GM23248 (cell line): ENCODE results near the gene TMED10. TPM values are rescaled to one million over a fixed set of nuclear protein-coding genes. Genes with fewer than 3 reads are reported as not detected.

Source experiments
- DNase-seq: peaks from one replicate; pipeline ENCODE4 v3.0.0-alpha.2; 2015
- H2AFZ ChIP-seq: fragments of 200-600 bp; sonication (generic); 2 replicates; pipeline ENCODE4 v1.6.1; 2016; ENCODE audit warnings: antibody characterized with exemption
- H3F3A ChIP-seq: fragments of 200-600 bp; sonication (generic); 2 replicates; pipeline ENCODE4 v1.6.1; 2016; ENCODE audit warnings: mild to moderate bottlenecking, antibody characterized with exemption, mixed run types; ENCODE audit not compliant: insufficient read depth
- H3K27ac ChIP-seq: fragments of 200-600 bp; sonication (generic); 2 replicates; pipeline ENCODE4 v1.5.1; 2016; ENCODE audit warnings: mild to moderate bottlenecking
- H3K27me3 ChIP-seq: fragments of 200-600 bp; sonication (generic); replicated peaks from 2 replicates; pipeline ENCODE4 v1.6.1; 2016; ENCODE audit warnings: mild to moderate bottlenecking; ENCODE audit not compliant: insufficient read depth
- H3K36me3 ChIP-seq: fragments of 200-600 bp; sonication (generic); 2 replicates; pipeline ENCODE4 v1.6.1; 2016; ENCODE audit warnings: low read depth, mild to moderate bottlenecking
- H3K4me1 ChIP-seq: fragments of 200-600 bp; sonication (generic); 2 replicates; pipeline ENCODE4 v1.6.1; 2016; ENCODE audit warnings: mild to moderate bottlenecking; ENCODE audit not compliant: insufficient read depth
- H3K4me2 ChIP-seq: fragments of 200-600 bp; sonication (generic); one replicate; pipeline ENCODE4 v1.6.1; 2016; ENCODE audit warnings: mild to moderate bottlenecking; ENCODE audit not compliant: unreplicated experiment
- H3K4me3 ChIP-seq: fragments of 200-600 bp; sonication (generic); 2 replicates; pipeline ENCODE4 v1.5.1; 2016; ENCODE audit warnings: mild to moderate bottlenecking
- H3K79me2 ChIP-seq: fragments of 200-600 bp; sonication (generic); 2 replicates; pipeline ENCODE4 v1.6.1; 2016; ENCODE audit warnings: mild to moderate bottlenecking; ENCODE audit not compliant: insufficient read depth
- H3K9ac ChIP-seq: fragments of 200-600 bp; sonication (generic); 2 replicates; pipeline ENCODE4 v1.6.1; 2016; ENCODE audit warnings: mild to moderate bottlenecking
- H3K9me2 ChIP-seq: fragments of 200-600 bp; sonication (generic); 2 replicates; pipeline ENCODE4 v1.6.1; 2016; ENCODE audit warnings: mixed run types, mild to moderate bottlenecking, moderate library complexity; ENCODE audit not compliant: insufficient read depth
- H3K9me3 ChIP-seq: fragments of 200-600 bp; sonication (generic); one replicate; pipeline ENCODE4 v1.6.1; 2017; ENCODE audit warnings: low read depth
- H4K20me1 ChIP-seq: fragments of 200-600 bp; sonication (generic); 2 replicates; pipeline ENCODE4 v1.6.0; 2016; ENCODE audit not compliant: insufficient read depth
- EZH2 ChIP-seq: fragments of 200-600 bp; sonication (generic); IDR thresholded peaks from 2 replicates; pipeline ENCODE4 v1.6.1; 2018; ENCODE audit warnings: antibody characterized with exemption, mild to moderate bottlenecking; ENCODE audit not compliant: insufficient read depth, poor library complexity, severe bottlenecking
- EZH2phosphoT487 ChIP-seq: fragments of 200-600 bp; sonication (generic); IDR thresholded peaks from 2 replicates; pipeline ENCODE4 v1.6.1; 2018; ENCODE audit warnings: antibody characterized with exemption, moderate library complexity, mild to moderate bottlenecking, low read depth; ENCODE audit not compliant: insufficient read depth
- WGBS, 2 experiments: methylation state at CpG; one replicate each; pipeline ENCODE4 v1.1.6; 2015 to 2017; ENCODE audit warnings: low lambda C conversion rate in 2 of 2, low coverage in 1 of 2; ENCODE audit errors: missing lambda C conversion rate in 2 of 2; 5-methylcytosine and 5-hydroxymethylcytosine counted together
- in situ Hi-C: fragments of 300-500 bp; cut with MboI; formaldehyde crosslinking; loops from 2 replicates; pipeline ENCODE4 v1.15.0; 2020
- polyA plus RNA-seq: library from polyadenylated mRNA; unstranded; fragments of >200 nt; fragmentation: Nextera tagmentation; extraction: Ambion mirVana; gene quantifications from 2 replicates; pipeline ENCODE4 v1.2.1, GENCODE V29; 2016
- total RNA-seq: library from RNA; depleted of rRNA; stranded (reverse); fragments of >200 nt; shearing (Covaris generic); gene quantifications from 2 replicates; pipeline ENCODE4 v1.2.3, GENCODE V29; 2014

Gene TMED10
- total and polyA plus RNA-seq, 2 experiments from 2014 or later = 363 to 553 TPM

DNA sequence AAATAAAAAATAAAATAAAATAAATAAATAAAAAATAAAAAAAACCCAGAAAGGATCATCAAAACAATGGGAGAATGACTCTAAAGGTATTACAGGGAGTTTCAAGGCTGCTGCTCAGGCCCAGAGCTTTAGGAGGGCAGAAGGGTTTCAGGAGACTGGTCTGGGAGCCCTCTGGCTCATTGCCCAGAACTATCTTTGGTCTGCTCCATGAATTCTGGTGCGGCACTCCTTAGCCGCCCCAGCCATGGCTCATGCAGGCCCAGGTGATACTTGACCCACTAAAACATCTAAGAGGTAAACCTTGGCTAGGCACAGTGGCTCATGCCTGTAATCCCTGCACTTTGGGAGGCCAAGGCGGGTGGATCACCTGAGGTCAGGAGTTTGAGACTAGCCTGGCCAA is 14.7 kb upstream of the TMED10 start:
- TF ChIP-seq EZH2phosphoT487 (no peak), EZH2 (no peak)
- Histone ChIP-seq H3K4me2 (no peak overlapping the region), H3K27me3 (no peaks in the 10 kb centered on the region), H3K9me3 (no peaks in the 10 kb centered on the region), H4K20me1 (no peaks in the 10 kb centered on the region), H3F3A (no peaks in the 10 kb centered on the region), H3K9me2 (no peaks in the 10 kb centered on the region), H3K27ac (no peak overlapping the region), H3K4me3 (no peak overlapping the region), H2AFZ (no peak overlapping the region), H3K4me1 (no peaks in the 10 kb centered on the region), H3K79me2 (no peaks in the 10 kb centered on the region), H3K9ac (no peak overlapping the region), H3K36me3 (no peaks in the 10 kb centered on the region)
- in situ Hi-C loops = no loop called here
- DNase-seq = no peak
- 73 to 78% methylated on average over 3 of the region's 3 CpGs for WGBS, 2 experiments

DNA sequence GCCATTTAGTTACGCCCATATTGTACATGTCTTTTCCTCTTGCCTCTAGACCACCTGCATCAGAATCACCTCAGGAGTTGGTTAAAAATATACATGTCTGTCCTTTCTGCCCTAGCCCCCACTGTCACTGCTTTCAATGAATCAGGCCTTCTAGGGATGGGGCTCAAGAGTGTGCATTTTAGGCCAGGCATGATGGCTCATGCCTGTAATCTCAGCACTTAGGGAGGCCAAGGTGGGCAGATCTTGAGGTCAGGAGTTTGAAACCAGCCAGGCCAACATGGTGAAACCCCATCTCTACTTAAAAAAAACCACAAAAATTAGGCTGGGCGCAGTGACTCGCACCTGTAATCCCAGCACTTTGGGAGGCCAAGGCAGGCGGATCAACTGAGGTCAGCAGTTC is 13.6 kb upstream of the TMED10 start:
- TF ChIP-seq EZH2phosphoT487 (no peak), EZH2 (no peak)

GRCh38 chr14:75188520-75189268 is 12.3 kb upstream of the TMED10 start:
- WGBS, 2 experiments = 80% methylated on average over 7 of the region's 7 CpGs

More for the DNA sequence above, 13.6 kb upstream of the TMED10 start:
- Histone ChIP-seq H2AFZ (no peak overlapping the region), H3K4me2 (no peak overlapping the region), H3K9me2 (no peaks in the 10 kb centered on the region), H3K36me3 (no peaks in the 10 kb centered on the region), H3K4me1 (peaks cover 2% of the 10 kb centered on the region), H4K20me1 (no peaks in the 10 kb centered on the region), H3K9ac (no peak overlapping the region), H3K27ac (no peak overlapping the region), H3K9me3 (no peaks in the 10 kb centered on the region), H3K4me3 (no peak overlapping the region), H3K79me2 (no peaks in the 10 kb centered on the region), H3K27me3 (no peaks in the 10 kb centered on the region), H3F3A (0 out of 2 replicates have a peak, but pooled peaks cover 4% of the 10 kb centered on the region)
- 87 to 91% methylated on average over 4 of the region's 4 CpGs for whole genome bisulfite sequencing, 2 experiments
- in situ Hi-C loops = no loop called here
- no peak for DNase-seq

DNA sequence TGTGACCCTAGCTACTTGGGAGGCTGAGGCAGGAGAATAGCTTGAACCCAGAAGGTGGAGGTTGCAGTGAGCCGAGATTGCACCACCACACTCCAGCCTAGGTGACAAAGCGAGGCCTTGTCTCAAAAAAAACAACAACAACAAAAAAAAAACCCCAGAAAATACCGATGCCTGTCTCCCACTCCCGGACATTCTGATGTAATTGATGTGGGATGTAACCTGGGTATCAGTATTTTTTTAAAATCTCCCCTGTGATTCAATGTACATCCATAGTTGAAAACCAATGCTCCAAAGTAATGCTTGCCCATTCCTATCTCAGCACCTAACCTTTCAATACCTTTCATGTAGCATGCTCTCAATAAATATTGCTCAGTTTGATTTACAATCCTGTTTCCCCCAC is 11.7 kb upstream of the TMED10 start:
- H4K20me1 ChIP-seq = no peaks in the 10 kb centered on the region
- H3K4me1 ChIP-seq = peaks cover 18% of the 10 kb centered on the region
- in situ Hi-C loops = no loop called here
- H3K9me2 ChIP-seq = no peaks in the 10 kb centered on the region
- H3K27me3 ChIP-seq = no peaks in the 10 kb centered on the region
- no peaks in the 10 kb centered on the region for H3K79me2 ChIP-seq
- no peaks in the 10 kb centered on the region for H3K9me3 ChIP-seq
- H3K4me3 ChIP-seq = no peak overlapping the region
- TF ChIP-seq EZH2 (no peak), EZH2phosphoT487 (no peak)
- H3K36me3 ChIP-seq = no peaks in the 10 kb centered on the region
- no peak overlapping the region for H3K4me2 ChIP-seq
- H2AFZ ChIP-seq = no peak overlapping the region
- no peak for DNase-seq
- H3F3A ChIP-seq = peaks cover 14% of the 10 kb centered on the region; the same call in 1 of the 2 replicates
- 63 to 76% methylated on average over 4 of the region's 4 CpGs for WGBS, 2 experiments
- no peak overlapping the region for H3K27ac ChIP-seq
- H3K9ac ChIP-seq = no peak overlapping the region

More at GRCh38 chr14:75188520-75189268, 12.3 kb upstream of the TMED10 start:
- H4K20me1 ChIP-seq = no peaks in the 10 kb centered on the region
- no peaks in the 10 kb centered on the region for H3K79me2 ChIP-seq
- peaks cover 12% of the 10 kb centered on the region for H3K4me1 ChIP-seq
- no peak overlapping the region for H3K27ac ChIP-seq
- no peak overlapping the region for H3K4me2 ChIP-seq
- in situ Hi-C loops = no loop called here
- no peak overlapping the region for H3K9ac ChIP-seq
- H3F3A ChIP-seq = 0 out of 2 replicates have a peak, but pooled peaks cover 9% of the 10 kb centered on the region
- no peaks in the 10 kb centered on the region for H3K9me3 ChIP-seq
- no peak for TF ChIP-seq EZH2phosphoT487
- no peak for TF ChIP-seq EZH2
- H3K4me3 ChIP-seq = no peak overlapping the region
- H3K36me3 ChIP-seq = no peaks in the 10 kb centered on the region
- no peaks in the 10 kb centered on the region for H3K9me2 ChIP-seq
- no peaks in the 10 kb centered on the region for H3K27me3 ChIP-seq
- DNase-seq = no peak
- no peak overlapping the region for H2AFZ ChIP-seq
